Suprapubic skin (tissue), 4 donors: ENCODE measurements around the gene CACNG3.

Experiments
- CTCF ChIP-seq, 2 donors: fragments of 200-600 bp in 1 of 2; fragments of 450-650 bp in 1 of 2; sonication (generic) in 1 of 2; IDR thresholded peaks; one replicate each; pipeline ENCODE4 v1.5.1; 2016 to 2019; ENCODE audit warnings: antibody characterized with exemption in 2 of 2, mild to moderate bottlenecking in 1 of 2, moderate library complexity in 1 of 2
- EP300 ChIP-seq: sonication (generic); formaldehyde crosslinking; IDR thresholded peaks from one replicate; pipeline ENCODE4 v1.6.1; 2017; ENCODE audit warnings: antibody characterized with exemption
- POLR2A ChIP-seq, 2 donors: fragments of 450-650 bp; IDR thresholded peaks; one replicate each; pipeline ENCODE4 v1.6.1; 2017; ENCODE audit warnings: antibody characterized with exemption in 2 of 2, mild to moderate bottlenecking in 2 of 2, moderate library complexity in 2 of 2
- POLR2AphosphoS5 ChIP-seq, 3 donors: sonication (generic); formaldehyde crosslinking; IDR thresholded peaks; one replicate each; pipeline ENCODE4 v1.6.1; 2017; ENCODE audit warnings: antibody characterized with exemption in 3 of 3

DNA sequence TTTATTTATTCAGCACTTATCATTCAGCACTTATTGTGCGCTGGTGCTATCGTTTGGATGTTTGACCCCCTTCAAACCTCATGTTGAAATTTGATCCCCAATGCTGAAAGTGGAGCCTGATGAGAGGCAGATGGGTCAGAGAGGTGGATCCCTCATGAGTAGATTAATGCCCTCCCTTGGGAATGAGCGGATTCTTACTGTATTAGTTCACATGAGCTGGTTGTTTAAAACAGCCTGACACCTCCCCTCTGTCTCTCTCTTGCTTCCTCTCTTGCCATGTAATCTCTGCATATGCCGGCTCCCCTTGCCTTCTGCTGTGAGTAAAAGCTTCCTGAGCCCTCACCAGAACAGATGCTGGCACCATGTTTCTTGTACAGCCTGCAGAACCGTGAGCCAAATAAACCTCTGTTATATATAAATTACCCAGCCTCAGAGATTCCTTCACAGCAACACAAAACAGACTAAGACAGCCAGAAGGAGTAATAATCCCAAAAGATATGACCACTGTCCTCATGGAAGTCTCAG lies 111.1 kb downstream of the CACNG3 start:
- TF ChIP-seq CTCF (IDR thresholded peaks at IDR 0.05) (no peak), POLR2AphosphoS5 (IDR thresholded peaks at IDR 0.05) (no peak), POLR2A (IDR thresholded peaks at IDR 0.05) (no peak), EP300 (no peak)
